Renal cortical epithelial cell (primary cell): ENCODE data around the gene WTIP. TPM values are rescaled to one million over a fixed set of nuclear protein-coding genes. Genes with fewer than 3 reads are reported as not detected.
"Not testable (repeated sequence)": the region's sequence is repeated elsewhere in the genome, so short reads cannot be mapped to it uniquely, and the experiment has no call there.

ENCODE experiments used
- DNase-seq: peaks from one replicate; pipeline ENCODE4 v3.0.0-alpha.2; 2011; ENCODE audit warnings: low read depth
- total RNA-seq: library from RNA; depleted of rRNA; stranded (reverse); fragments of >200 nt; gene quantifications from 2 replicates; pipeline ENCODE4 v1.2.3, GENCODE V29; 2014

Gene WTIP
- total RNA-seq, 1 donor from 2014 or later: 38.0 TPM

GRCh38 chr19:34478496-34478895, 3.1 kb upstream of the WTIP start:
- not testable (repeated sequence) for DNase-seq

GRCh38 chr19:34479396-34479795, 2.2 kb upstream of the WTIP start:
- DNase-seq: no peak

DNA sequence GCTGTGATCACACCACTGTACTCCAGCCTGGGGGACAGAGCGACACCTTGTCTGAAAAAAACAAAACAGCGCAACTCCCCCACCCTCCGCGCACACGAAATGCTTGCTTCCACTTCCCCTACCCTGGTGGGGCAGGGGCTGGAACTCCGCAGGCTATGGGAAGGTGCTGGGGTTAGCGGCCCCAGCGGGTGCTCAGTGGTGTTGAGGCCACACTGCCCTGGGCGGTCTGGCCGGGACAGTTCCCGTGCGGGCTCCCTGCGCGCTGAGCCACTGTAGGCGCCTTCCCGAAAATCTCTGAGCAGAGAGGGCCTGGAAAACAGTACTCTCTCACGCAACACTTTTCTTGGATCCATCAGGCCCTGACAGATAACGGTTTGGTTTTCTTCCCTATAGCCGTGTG, 1.1 kb upstream of the WTIP start:
- DNase-seq: no peak

- no peak for DNase-seq
Observed at GRCh38 chr19:34481861-34482379, 362 bp downstream of the WTIP start.

DNA sequence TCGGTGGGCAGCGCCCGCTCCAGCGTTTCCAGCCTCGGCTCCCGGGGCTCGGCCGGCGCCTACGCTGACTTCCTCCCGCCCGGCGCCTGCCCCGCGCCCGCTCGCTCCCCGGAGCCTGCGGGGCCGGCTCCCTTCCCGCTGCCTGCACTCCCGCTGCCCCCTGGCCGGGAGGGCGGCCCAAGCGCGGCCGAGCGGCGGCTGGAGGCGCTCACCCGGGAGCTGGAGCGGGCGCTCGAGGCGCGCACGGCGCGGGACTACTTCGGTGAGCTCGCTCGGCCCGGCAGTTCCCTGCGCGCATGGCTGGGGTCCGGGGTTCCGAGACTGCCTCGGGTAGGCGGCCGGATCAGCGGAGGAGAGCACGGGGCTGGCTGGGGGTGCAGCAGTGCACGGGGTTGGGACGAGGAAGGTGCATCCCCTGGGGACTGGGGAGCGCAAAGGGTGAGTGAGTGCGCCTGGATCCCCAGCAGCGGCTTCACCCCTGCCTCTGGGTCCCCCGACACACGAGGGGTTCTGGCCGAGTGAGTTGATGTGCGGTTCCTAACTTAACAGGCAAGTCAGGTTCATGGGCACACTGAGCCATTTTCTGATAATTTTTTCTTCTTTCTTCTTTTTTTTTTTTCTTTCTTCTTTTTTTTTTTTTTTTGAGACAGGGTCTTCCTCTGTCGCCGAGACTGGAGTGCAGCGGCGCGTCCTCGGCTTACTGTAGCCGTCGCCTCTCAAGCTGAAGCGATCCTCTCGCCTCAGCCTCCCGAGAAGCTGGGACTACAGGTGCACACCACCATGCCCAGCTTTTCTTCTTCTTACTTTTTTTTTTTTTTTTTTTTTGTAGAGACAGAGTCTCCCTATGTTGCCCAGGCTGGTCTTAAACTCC, 1.1 kb downstream of the WTIP start:
- no peak for DNase-seq

GRCh38 chr19:34484328-34484727, 2.8 kb downstream of the WTIP start:
- no peak for DNase-seq

- no peak for DNase-seq
Observed at GRCh38 chr19:34485831-34486230, 4.3 kb downstream of the WTIP start.

GRCh38 chr19:34487651-34488051, 6.1 kb downstream of the WTIP start:
- no peak for DNase-seq

DNA sequence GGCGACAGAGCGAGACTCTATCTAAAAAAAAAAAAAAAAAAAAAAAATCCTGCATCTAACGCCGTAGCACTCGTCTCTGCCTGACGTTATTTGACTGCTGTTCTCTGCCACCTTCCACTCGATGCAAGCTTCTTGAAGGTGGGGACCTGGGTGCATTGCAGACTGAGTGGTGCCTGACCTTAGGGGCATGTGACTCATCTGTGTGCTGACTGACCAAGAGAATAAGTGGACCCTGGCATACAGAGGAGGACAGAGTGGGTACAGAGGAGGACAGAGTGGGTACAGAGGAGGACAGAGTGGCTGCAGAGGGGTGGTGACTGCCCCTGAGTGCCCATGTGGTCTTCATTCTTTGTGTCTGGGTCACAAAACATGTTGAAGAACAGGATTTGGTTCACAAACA, 7.6 kb downstream of the WTIP start:
- peak; percentile 12 for DNase-seq

DNA sequence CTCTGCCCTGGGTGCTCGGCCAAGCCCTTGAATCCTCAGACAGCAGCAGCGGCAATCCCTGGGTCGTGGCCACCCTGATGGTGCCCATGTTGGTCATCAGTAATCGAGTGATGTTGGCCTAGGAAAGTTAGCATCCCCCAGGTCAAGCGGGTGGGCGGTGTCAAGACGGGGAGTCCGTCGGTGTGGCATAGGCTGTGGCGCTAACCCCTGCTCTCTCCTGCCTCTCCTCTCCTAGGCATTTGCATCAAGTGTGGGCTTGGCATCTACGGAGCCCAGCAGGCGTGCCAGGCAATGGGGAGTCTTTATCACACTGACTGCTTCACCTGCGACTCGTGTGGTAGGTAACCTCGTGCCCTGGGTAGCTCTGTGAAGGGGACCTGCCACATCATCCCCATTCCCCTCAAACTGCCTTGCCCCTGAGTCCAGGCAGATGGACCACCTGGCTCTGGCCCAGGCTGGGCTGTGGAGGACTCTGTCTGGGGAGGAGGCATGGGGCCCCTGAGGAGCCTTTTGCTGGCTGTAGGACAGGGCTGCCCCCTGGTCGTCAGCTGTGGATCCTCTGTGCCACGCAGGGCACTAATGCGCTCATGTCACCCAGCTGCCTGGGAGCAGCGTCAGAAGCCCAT, 8.7 kb downstream of the WTIP start:
- no peak for DNase-seq

- DNase-seq: no peak
Observed at GRCh38 chr19:34493038-34493648, 11.6 kb downstream of the WTIP start.

DNA sequence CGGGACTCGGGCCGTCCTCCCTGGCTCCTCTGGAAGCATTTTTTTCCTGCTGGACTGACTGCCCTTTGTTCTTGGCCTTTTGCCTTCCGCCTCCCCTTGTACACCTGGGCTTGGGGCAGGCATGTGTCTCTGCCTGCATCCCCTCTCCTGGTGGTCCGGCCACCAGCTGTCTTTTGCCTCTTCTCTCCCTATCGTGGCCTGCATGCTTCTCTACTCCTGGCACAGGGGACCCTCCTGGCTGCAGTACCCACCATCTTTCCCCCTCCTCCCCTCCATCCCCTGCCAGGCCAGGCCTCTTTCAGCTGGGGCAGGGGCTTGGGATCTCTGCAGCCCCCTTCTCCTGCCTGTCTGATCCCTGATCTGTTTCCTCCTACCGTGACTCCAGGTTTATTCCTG, 12.1 kb downstream of the WTIP start:
- DNase-seq: no peak

DNA sequence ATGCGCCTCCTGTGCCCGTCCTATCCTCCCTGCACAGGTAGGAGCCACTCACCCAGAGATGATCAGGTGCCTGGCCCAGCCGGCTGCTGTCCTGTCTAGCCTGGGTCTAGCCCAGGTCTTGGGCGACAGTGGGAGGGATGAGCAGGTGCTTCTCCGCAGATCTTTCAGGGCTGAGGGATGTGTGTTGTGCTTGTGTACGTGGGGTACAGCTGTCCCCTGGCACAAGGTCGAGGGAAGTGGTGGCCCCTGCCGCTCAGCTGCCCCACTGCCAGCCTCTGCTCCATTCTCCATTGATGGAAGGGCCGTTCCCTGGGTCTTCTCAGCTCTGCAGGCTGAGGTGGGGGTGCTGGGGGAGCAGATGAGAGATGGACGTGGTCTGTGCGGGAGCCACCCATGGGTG, 13.0 kb downstream of the WTIP start:
- DNase-seq: no peak

- no peak for DNase-seq
Observed at GRCh38 chr19:34495416-34495815, 13.9 kb downstream of the WTIP start.

- no peak for DNase-seq
Observed at GRCh38 chr19:34497112-34497805, 15.7 kb downstream of the WTIP start.

DNA sequence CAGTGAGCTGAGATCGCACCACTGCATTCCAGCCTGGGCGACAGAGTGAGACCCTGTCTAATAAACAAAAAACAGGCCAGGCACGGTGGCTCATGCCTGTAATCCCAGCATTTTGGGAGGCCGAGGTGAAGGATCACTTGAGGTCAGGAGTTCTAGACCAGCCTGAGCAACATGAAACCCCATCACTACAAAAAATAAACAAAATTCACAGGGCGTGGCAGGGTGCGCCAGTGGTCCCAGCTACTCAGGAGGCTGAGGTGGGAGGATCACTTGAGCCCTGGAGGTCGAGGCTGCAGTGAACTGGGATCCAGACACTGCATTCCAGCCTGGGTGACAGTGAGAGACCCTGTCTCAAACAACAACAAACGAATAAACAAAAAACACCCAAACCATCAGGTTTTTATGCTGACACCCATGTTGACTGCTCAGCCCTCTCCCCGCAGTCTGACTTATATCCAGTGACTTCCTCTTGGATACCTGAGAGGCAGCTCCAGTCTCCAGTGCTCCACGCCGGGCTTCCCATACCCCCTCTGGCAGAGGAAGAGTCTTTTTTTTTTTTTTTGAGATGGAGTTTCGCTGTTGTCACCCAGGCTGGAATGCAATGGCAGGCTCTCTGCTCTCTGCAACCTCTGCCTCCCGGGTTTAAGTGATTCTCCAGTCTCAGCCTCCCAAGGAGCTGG, 17.7 kb downstream of the WTIP start:
- no peak for DNase-seq

DNA sequence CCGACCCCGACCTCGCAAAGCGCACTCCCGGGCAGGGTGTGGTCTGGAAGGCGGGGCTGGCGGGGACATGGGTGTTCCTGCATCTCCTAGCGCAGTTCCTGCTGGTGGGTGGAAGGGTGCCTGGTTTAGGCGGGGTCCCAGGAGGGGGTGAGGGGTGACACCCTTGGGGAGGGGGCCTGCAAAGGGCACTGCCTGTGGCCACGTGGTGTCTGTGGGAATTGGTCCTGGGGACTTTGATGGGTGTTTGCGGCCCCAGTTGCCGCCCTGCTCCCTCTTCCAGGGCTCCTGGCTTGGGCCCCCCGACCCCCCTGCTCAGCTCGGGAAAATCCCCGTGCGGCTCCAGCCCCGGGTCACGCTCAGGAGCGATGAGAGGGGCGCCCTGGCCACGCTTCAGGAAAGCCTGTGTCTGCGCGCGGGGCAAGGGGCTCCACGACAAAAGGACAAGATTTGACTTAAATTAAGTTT, 19.1 kb downstream of the WTIP start:
- no peak for DNase-seq

GRCh38 chr19:34501339-34502320, 20.1 kb downstream of the WTIP start:
- DNase-seq: peak; percentile 75

DNA sequence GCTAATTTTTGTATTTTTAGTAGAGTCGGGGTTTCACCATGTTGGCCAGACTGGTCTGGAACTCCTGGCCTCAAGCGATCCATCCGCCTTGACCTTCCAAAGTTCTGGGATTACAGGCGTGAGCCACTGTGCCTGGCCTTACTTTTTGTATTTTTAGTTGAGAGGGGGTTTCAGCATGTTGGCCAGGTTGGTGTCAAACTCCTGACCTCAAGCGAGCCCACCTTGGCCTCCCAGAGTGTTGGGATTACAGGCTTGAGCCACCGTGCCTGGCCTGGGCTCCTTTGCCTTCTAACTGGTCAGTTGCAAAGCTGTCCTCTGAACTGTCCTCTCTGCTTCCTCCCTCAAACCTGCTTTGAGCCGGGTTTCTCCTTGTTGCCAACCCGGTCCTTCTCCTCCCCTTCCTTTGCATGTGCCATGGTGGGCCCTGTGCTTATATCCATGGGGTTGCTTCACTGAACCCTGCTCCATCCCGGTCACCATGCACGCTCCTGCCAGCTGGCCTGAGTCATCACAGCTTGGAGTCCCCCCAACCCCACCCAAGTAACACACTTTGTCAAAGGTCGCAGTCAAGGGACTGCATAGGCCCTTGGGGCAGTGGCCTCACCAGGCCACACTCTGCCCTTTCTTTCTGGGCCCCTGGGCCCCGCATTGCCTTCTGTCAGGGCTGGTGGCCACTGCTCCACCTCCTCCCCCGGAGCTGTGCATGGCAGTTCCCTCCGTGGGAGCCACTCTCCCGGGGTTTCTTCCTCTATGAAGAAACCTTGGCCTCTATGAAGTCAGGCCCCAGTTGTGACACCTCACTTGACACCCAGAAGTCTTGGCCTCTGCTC, 21.2 kb downstream of the WTIP start:
- no peak for DNase-seq
